ENCODE data around the gene SH3BP2.

Gene SH3BP2

GRCh38 chr4:2856266-2856665 lies 63.4 kb downstream of the SH3BP2 start:
- DNase-seq (ENCODE audit: low read depth), result no peak

- DNase-seq (ENCODE audit: low read depth), result no peak
These were observed 64.6 kb downstream of the SH3BP2 start for GRCh38 chr4:2857349-2857927.

- DNase-seq (ENCODE audit: low read depth), result no peak
These were observed 65.7 kb downstream of the SH3BP2 start for GRCh38 chr4:2858451-2859217.

- DNase-seq (ENCODE audit: low read depth), result no peak
These were observed 66.6 kb downstream of the SH3BP2 start for GRCh38 chr4:2859514-2859913.

GRCh38 chr4:2860391-2861348 lies 67.8 kb downstream of the SH3BP2 start:
- DNase-seq (ENCODE audit: low read depth), result no peak

- no peak for DNase-seq (ENCODE audit: low read depth)
These were observed 68.9 kb downstream of the SH3BP2 start for GRCh38 chr4:2861631-2862436.

- no peak for DNase-seq (ENCODE audit: low read depth)
These were observed 69.6 kb downstream of the SH3BP2 start for GRCh38 chr4:2862528-2862927.

- no peak for DNase-seq (ENCODE audit: low read depth)
These were observed 70.8 kb downstream of the SH3BP2 start for GRCh38 chr4:2863649-2864048.

GRCh38 chr4:2865196-2865780 lies 72.4 kb downstream of the SH3BP2 start:
- DNase-seq (ENCODE audit: low read depth), result no peak

GRCh38 chr4:2866160-2866861 lies 73.4 kb downstream of the SH3BP2 start:
- no peak for DNase-seq (ENCODE audit: low read depth)

- no peak for DNase-seq (ENCODE audit: low read depth)
These were observed 74.0 kb downstream of the SH3BP2 start for GRCh38 chr4:2866891-2867290.

GRCh38 chr4:2867758-2868491 lies 75.0 kb downstream of the SH3BP2 start:
- no peak for DNase-seq (ENCODE audit: low read depth)

GRCh38 chr4:2868877-2869487 lies 76.1 kb downstream of the SH3BP2 start:
- no peak for DNase-seq (ENCODE audit: low read depth)

GRCh38 chr4:2869659-2870058 lies 76.8 kb downstream of the SH3BP2 start:
- no peak for DNase-seq (ENCODE audit: low read depth)

- no peak for DNase-seq (ENCODE audit: low read depth)
These were observed 77.2 kb downstream of the SH3BP2 start for GRCh38 chr4:2870082-2870481.

GRCh38 chr4:2871466-2871865 lies 78.6 kb downstream of the SH3BP2 start:
- DNase-seq (ENCODE audit: low read depth), result no peak

GRCh38 chr4:2871911-2872310 lies 79.0 kb downstream of the SH3BP2 start:
- DNase-seq (ENCODE audit: low read depth), result no peak

- DNase-seq (ENCODE audit: low read depth), result no peak
These were observed 80.4 kb downstream of the SH3BP2 start for GRCh38 chr4:2873329-2873728.

- no peak for DNase-seq (ENCODE audit: low read depth)
These were observed 82.0 kb downstream of the SH3BP2 start for GRCh38 chr4:2874861-2875260.

- no peak for DNase-seq (ENCODE audit: low read depth)
These were observed 82.7 kb downstream of the SH3BP2 start for GRCh38 chr4:2875556-2875955.

Measured in stromal cell of bone marrow (primary cell).